GM12892 (cell line): Measurements from ENCODE around the gene WT1.

ENCODE experiments used
- DNase-seq: peaks from one replicate; pipeline ENCODE4 v3.0.0; 2011; ENCODE audit not compliant: insufficient read length
- FAIRE-seq: peaks from 2 replicates; lab custom pipeline; 2011; peaks lifted over from hg19 to GRCh38; lab: Jason Lieb, UNC
- POLR2A ChIP-seq: IDR thresholded peaks from 2 replicates; pipeline ENCODE4 v1.6.1; 2011; ENCODE audit warnings: low read depth, low read length, control low read depth
- POLR2AphosphoS5 ChIP-seq: IDR thresholded peaks from 2 replicates; pipeline ENCODE4 v1.6.1; 2011; ENCODE audit warnings: low read depth, low read length, control low read depth
- TAF1 ChIP-seq: IDR thresholded peaks from 2 replicates; pipeline ENCODE4 v1.6.1; 2011; ENCODE audit warnings: low read depth, mild to moderate bottlenecking, control low read depth, low read length, borderline replicate concordance

The WT1 gene

DNA sequence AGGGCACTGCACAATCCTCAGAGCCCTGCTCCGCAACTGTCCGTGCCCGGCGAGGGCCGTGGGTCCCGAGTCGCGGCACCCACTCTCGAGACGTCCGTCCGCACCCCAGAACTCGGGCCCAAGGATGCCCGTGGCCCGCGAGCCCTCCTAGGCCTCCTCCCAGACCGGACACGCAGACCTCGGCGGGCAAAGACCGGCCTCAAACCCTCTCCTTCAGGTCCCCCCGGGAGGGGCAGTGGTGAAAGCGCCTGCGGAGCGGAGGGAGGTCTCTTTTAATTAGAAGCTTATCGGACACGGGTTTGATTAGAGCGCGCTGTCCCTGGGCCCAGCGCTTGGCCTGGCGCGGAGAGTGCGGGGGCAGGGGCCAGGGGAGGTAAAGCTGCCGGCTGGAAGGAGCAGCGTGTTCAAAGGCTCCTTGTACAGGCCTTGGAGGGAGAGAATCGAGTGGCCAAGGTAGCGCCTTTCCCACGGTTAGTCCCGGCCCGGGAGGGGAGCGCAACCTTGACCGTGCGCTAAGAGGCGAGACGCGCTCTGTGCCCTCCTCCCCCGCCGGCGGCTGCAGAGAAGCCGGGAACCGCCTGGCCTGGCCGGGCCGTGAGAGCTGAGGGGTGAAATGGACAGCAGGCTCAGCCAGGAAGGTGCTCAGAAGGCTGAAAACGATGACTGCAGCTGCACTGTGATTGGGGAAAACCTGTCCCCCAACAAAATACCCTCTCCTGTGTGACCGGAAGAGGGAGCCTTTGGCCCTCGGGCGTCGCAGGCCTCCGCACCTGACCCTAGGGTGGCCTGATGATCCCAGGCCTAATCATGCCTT is 4.6 kb downstream of the WT1 start:
- TF ChIP-seq TAF1 = no peak
- TF ChIP-seq POLR2A = no peak
- TF ChIP-seq POLR2AphosphoS5 = no peak
- no peak for DNase-seq
- FAIRE-seq = no peak

DNA sequence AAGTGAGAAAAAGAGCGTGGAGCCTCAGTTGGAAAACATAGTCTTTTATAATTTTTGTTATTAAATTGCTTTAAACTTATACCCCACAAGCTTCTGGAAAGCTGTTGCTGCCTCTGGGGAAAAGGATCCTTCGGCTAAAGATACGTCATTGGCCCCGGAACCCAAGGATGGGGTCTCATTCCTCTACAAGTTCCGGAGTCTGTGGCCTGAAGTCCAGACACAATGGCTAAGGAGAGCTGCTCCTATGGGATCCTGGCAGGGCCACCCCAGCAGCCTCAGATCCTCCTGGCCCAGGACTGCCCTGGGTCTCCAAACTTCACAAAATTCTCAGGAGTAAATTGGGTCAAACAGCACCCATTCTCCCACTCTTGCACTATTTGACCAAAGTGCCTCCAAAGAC is 5.9 kb downstream of the WT1 start:
- no peak for FAIRE-seq
- TF ChIP-seq POLR2A = no peak
- no peak for TF ChIP-seq POLR2AphosphoS5
- no peak for TF ChIP-seq TAF1
- no peak for DNase-seq

DNA sequence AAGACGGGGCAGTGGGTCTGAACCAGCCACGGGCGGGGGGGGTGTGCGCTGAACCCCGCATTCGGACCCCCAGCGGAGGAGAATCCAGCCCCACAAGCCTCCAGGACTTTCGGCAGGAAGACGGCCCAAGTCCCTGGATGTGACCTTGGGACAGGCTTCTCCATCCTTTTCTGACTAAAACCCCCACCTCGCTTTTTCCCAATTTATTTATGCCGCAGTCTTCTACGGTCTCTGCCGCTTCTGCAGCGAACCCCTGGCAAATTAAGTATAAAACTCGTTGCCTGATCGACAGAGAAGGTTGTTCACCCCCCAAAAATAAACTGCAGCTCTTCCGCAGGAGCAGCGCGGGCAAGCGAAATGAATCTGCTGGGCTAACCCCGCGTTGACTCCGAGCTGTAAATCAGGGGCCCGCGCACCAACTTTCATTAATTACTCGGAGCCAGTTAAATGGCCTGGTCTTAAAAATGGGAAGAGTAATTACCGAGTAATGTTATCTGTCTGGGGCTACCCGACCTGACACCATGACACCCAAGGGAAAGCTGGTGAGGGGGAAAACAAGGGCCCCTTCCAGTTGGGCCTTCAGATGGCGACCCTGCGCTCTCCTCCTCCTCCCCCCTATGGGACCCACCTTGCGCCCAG is 6.6 kb downstream of the WT1 start:
- DNase-seq = no peak
- FAIRE-seq = no peak
- no peak for TF ChIP-seq TAF1
- TF ChIP-seq POLR2A = no peak
- no peak for TF ChIP-seq POLR2AphosphoS5

DNA sequence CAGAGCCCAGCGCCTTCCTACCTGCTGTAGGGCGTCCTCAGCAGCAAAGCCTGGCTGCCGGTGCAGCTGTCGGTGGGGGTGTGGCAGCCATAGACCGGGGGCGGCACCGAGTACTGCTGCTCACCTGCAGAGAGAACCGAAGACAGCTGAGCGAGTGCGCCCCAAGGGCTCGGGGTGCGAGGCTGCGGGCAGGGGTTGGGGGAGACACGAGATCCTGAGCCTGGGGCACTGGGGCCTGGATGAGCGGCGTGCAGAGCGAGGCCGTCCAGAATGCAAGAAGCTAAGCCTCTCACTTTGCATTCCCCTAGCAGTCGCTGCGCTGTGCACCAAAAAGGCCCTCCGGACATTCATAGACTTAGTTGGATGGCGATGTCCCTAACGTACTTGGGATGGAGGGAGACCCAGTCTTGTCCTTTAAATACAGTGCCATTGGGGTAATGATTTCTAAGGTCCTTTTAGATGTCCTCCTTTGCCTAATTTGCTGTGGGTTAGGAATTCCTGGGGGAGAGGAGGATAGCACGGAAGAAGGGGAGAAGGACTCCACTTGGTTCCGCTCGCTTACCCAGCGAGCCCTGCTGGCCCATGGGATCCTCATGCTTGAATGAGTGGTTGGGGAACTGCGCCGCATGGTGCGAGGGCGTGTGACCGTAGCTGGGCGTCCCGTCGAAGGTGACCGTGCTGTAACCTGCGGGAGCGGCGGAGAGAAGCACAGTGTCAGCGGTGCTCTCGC is 7.2 kb downstream of the WT1 start:
- no peak for DNase-seq

DNA sequence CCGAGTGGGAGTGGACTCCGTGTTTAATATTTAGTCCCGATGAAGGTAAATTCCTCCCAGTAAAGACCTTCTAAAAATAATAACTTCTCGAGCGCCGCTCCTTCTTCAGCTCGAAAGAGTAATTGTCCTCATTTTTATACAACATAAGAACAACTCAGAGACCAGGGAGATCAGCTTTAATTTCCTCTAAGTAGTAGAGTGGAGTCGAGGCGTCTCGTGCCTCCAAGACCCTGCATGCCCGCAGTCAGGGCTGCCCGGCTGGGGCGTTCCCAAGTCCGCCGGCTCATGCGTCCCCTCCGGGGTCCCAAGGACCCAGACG is 7.8 kb downstream of the WT1 start:
- no peak for FAIRE-seq
- DNase-seq = no peak
- no peak for TF ChIP-seq POLR2AphosphoS5
- TF ChIP-seq POLR2A = no peak
- TF ChIP-seq TAF1 = no peak

More for the DNA sequence above, 7.2 kb downstream of the WT1 start:
- FAIRE-seq = no peak
- TF ChIP-seq POLR2AphosphoS5 = no peak
- no peak for TF ChIP-seq POLR2A
- TF ChIP-seq TAF1 = no peak

DNA sequence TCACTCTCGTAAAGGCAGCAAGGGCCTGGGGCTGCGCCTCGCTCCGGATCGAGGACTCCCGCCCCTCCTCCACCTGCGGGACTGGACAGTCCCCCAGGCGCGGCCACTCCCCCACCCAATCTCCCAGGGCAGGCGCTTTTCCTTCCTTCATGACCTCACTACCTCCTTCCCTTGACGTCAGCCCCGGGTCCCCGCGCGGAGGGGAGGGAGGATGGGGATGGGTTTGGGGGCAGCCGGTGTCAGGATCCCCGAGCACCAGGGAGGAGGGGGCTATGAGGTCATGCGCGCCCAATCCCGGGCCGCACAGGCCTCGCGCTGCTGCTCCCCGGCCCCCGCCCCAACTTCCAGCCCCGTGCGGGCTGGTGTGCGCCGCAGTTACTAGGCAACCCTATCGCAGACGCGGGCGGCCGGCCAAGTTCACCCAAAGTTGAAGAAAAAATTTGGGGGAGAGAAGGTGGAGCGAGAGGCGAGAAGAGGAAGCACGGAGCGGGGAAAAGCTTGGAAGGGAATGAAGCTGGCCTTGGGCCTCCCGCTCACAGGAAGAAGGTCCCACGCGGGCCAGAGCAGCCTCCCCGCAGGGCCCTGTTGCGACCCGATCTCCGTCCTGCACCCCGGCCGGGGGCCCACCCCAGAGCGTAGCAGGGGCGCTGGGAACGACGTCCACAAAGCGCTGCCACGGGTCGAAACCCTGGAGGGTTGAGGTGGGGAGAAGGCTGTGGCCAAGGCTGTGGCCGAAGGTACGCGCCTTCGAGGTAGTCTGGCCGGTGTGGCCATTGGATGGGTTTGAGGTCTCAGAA is 8.3 kb downstream of the WT1 start:
- TF ChIP-seq TAF1 = no peak
- no peak for TF ChIP-seq POLR2AphosphoS5
- no peak for DNase-seq
- FAIRE-seq = no peak

DNA sequence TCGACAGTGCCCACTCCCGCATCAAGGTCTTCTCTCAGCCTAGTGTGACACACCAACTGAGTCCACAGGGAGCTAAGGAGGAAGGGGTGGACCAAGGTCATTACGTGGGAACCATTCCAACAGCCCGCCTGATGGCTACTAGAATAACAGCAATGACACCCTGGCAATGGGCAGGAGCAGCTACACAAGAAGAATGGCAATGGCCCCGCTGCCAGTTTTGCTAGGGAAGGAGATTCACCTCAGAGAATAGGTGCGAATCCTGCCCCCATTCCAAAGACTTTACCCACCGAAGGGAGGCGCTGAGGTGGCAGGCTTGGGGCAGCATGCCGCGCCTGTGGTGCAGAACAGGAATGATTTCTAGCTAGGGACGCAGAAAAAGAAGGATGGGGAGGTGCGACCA is 9.1 kb downstream of the WT1 start:
- FAIRE-seq (no peak), DNase-seq (no peak)
- TF ChIP-seq POLR2AphosphoS5 = no peak
- TF ChIP-seq TAF1 = no peak
- TF ChIP-seq POLR2A = no peak

DNA sequence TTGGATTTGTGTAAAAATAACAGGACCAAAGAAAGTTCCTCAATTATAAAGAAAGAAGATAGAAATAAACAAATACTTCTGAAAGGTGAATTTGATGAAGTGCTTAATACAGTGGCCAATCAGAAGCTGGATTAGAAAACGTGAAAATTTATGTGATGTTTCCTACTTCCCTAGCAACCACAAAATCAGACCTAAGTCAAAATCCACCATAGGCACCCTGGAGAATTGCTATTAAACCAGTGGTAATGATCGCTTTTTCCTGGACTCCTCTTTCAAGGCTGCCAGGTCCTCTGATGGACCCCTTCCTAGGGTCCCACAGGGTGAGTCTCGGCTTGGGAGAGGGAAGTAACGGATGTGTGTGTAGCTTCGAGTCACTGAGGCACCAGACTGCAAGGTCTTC is 9.6 kb downstream of the WT1 start:
- FAIRE-seq (no peak), DNase-seq (no peak)
- no peak for TF ChIP-seq POLR2AphosphoS5
- no peak for TF ChIP-seq TAF1
- no peak for TF ChIP-seq POLR2A

DNA sequence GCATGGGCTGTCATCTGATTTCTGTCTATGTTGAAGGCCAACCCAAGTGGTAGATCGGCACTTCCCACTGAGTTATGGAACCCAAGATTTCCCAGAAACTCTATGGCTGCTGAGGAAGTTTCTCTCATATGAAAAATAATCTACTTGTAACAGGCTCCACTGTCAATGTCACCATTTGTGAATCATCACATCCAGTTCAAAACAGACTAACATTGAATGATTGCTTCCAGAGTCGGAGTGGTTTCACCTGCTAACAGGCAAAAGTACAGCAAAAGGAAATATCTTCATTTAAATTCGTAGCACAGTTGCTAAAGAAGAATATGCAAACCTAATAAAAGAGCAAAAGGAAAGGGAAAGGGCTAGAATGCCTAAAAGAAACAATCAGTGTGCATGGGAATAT is 12.8 kb downstream of the WT1 start:
- FAIRE-seq (no peak), DNase-seq (no peak)
- TF ChIP-seq POLR2AphosphoS5 (no peak), POLR2A (no peak), TAF1 (no peak)

DNA sequence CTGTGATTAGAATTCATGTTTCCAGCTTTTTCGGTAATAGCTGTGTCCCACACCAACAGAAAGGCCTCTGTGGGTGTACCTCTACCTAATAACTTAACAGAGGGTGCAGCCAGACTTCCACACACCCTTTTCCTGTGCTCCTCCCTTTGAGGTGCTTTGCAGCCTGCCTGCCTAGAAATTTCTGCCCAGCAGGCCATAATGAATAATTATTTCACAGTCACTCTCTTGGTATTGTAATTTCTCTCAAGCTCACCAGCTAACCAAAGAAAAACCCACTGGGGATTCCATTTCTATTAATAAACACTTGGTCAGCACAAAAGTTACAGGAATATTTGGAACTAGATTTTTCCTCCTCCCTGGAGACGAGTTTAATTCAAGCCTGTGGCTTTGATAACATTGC is 13.3 kb downstream of the WT1 start:
- DNase-seq = no peak
- FAIRE-seq = peak; percentile 78
- no peak for TF ChIP-seq TAF1
- TF ChIP-seq POLR2A = no peak
- TF ChIP-seq POLR2AphosphoS5 = no peak
